K562 (cell line): ENCODE data around the gene LEMD3. TPM values are rescaled to one million over a fixed set of nuclear protein-coding genes. Genes with fewer than 3 reads are reported as not detected.
A peak's percentile ranks its signal among the peaks of the same experiment; 100 is the strongest.

Experiments
- C11orf30 ChIP-seq: fragments of 450-650 bp; IDR thresholded peaks from 2 replicates; pipeline ENCODE4 v1.6.1; 2016; ENCODE audit warnings: low read depth, mild to moderate bottlenecking
- CHD2 ChIP-seq: IDR thresholded peaks from 2 replicates; pipeline ENCODE4 v1.6.1; 2011; ENCODE audit warnings: low read depth, low read length
- FOXM1 ChIP-seq, 2 experiments: fragments of 450-650 bp in 1 of 2; sonication (generic) in 1 of 2; formaldehyde crosslinking in 1 of 2; IDR thresholded peaks; 2 replicates each; pipeline versions ENCODE4 v1.6.1 to v1.9.0; 2017 to 2022; ENCODE audit warnings: low read depth in 2 of 2, mild to moderate bottlenecking in 2 of 2, missing genetic modification reagents in 1 of 2, moderate library complexity in 1 of 2
- FUS ChIP-seq: fragments of 200-400 bp; formaldehyde crosslinking; optimal IDR thresholded peaks from 2 replicates; pipeline ENCODE3; 2017; ENCODE audit warnings: low read depth, low read length
- MEIS2 ChIP-seq: fragments of 450-650 bp; IDR thresholded peaks from 2 replicates; pipeline ENCODE4 v1.6.1; 2014; ENCODE audit warnings: mild to moderate bottlenecking; ENCODE audit not compliant: partially characterized antibody
- NFE2L1 ChIP-seq: fragments of 450-650 bp; IDR thresholded peaks from 2 replicates; pipeline ENCODE4 v1.6.1; 2016; ENCODE audit warnings: missing genetic modification characterization, low read depth, mild to moderate bottlenecking, missing compliant biosample characterization, moderate library complexity, borderline replicate concordance
- POU5F1 ChIP-seq: fragments of 150-350 bp; IDR thresholded peaks from 2 replicates; pipeline ENCODE4 v1.6.1; 2014; ENCODE audit warnings: borderline replicate concordance, low read length, low read depth, mild to moderate bottlenecking; ENCODE audit not compliant: partially characterized antibody
- SREBF2 ChIP-seq: sonication (generic); formaldehyde crosslinking; IDR thresholded peaks from 2 replicates; pipeline ENCODE4 v1.4.0; 2020; ENCODE audit warnings: mild to moderate bottlenecking, missing genetic modification reagents
- SRF ChIP-seq, 2 experiments: fragments of 250-450, 450-650 bp in 1 of 2; sonication (Bioruptor Pico) in 1 of 2; sonication (generic) in 1 of 2; formaldehyde crosslinking; IDR thresholded peaks; 2 replicates each; pipeline versions ENCODE4 v1.5.0 to v1.5.1; 2020 to 2022; ENCODE audit warnings: mild to moderate bottlenecking in 1 of 2, missing genetic modification reagents in 1 of 2
- TAF7 ChIP-seq: fragments of 450-650 bp; IDR thresholded peaks from 2 replicates; pipeline ENCODE4 v1.6.1; 2016; ENCODE audit warnings: missing genetic modification characterization, missing compliant biosample characterization
- TBL1XR1 ChIP-seq, 2 experiments: IDR thresholded peaks; 2 replicates each; pipeline ENCODE4 v1.6.1; 2012; ENCODE audit warnings: improper control_type of control experiment in 2 of 2, low read length in 2 of 2, mild to moderate bottlenecking in 1 of 2
- polyA plus RNA-seq, 8 experiments: library from polyadenylated mRNA; depleted of rRNA in 4 of 8; stranded (reverse) in 5 of 8; unstranded in 3 of 8; fragments of >200 nt; fragmentation: Nextera tagmentation in 2 of 8; fragmentation: Illumina TruSeq in 1 of 8; extraction: Ambion mirVana in 2 of 8; extraction: Trizol in 1 of 8; gene quantifications; 2 replicates each; pipeline versions ENCODE4 v1.2.1 to v1.2.3, GENCODE V29; 2011 to 2014; ENCODE audit warnings: inconsistent platforms in 1 of 8, missing spikeins in 1 of 8
- total RNA-seq, 7 experiments: library from RNA; depleted of rRNA in 6 of 7; stranded (reverse); fragments of >200 nt in 6 of 7; fragmentation: Illumina TruSeq in 2 of 7; extraction: Trizol in 2 of 7; gene quantifications; 2 replicates each; pipeline versions ENCODE4 v1.2.1 to v1.2.3, GENCODE V29; 2011 to 2021; ENCODE audit warnings: low replicate concordance in 1 of 7
- TF ChIP-seq, protein P1 (sequence below), 2 experiments: fragments of 200-800 bp in 1 of 2; sonication (Bioruptor generic) in 1 of 2; sonication (generic) in 1 of 2; formaldehyde crosslinking in 1 of 2; IDR thresholded peaks in 1 of 2; conservative IDR thresholded peaks in 1 of 2; 2 replicates each; pipeline versions ENCODE4 v1.5.0 to v1.6.1; 2016 to 2020; ENCODE audit warnings: missing compliant biosample characterization in 1 of 2, missing genetic modification characterization in 1 of 2, missing genetic modification reagents in 1 of 2
- TF ChIP-seq, protein P2 (sequence below): fragments of 450-650 bp; formaldehyde crosslinking; conservative IDR thresholded peaks from 2 replicates; pipeline ENCODE4 v1.4.0; 2022; ENCODE audit warnings: mild to moderate bottlenecking, missing genetic modification characterization
- TF ChIP-seq, protein P3 (sequence below): fragments of 450-650 bp; IDR thresholded peaks from 2 replicates; pipeline ENCODE4 v1.6.1; 2016

LEMD3 gene
- total and polyA plus RNA-seq, 9 of the 15 experiments (the other 6 are each of a cell fraction or from before 2014, with no cell fraction given): 6.8 to 37.4 (median 17.2) TPM

DNA sequence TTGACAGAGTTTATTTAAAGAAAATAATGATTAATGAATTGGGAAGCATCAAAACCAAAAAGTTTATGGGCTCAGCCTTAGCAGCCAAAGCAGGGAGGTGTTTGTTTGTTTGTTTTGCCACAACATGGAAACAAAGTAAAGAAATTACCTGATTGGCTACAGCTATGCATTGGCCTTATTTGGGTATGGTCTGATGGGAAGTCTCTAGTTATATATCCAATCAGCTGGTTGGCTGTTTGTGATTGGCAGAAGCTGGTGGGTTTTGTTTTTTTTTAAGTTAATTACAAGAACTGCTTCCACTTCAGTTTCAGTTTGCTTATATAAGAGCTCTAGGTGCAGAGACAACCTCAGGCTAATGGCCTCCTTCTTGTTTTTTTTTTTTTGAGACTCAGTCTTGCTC, 4.6 kb upstream of the LEMD3 start (continued):
- TF ChIP-seq NFE2L1 (tag) (no peak), C11orf30 (no peak), MEIS2 (no peak), TAF7 (tag) (no peak), SREBF2 (CRISPR knock-in tag) (no peak), CHD2 (no peak), TBL1XR1 (IDR thresholded peaks at IDR 0.05; ENCODE audit: low read length in 2 of 2) (no peak), FUS (no peak), POU5F1 (no peak), FOXM1 (IDR thresholded peaks at IDR 0.05; ENCODE audit: low read depth) (peak; percentile 44; the same call in 1 of the 2 replicates), FOXM1 (CRISPR knock-in tag; IDR thresholded peaks at IDR 0.05; ENCODE audit: low read depth) (no peak), SRF (CRISPR knock-in tag; IDR thresholded peaks at IDR 0.05) (peak in 1 of 2 experiments; percentile 90; a peak in 2 of 4 replicates)
- TF ChIP-seq, protein P1, sequence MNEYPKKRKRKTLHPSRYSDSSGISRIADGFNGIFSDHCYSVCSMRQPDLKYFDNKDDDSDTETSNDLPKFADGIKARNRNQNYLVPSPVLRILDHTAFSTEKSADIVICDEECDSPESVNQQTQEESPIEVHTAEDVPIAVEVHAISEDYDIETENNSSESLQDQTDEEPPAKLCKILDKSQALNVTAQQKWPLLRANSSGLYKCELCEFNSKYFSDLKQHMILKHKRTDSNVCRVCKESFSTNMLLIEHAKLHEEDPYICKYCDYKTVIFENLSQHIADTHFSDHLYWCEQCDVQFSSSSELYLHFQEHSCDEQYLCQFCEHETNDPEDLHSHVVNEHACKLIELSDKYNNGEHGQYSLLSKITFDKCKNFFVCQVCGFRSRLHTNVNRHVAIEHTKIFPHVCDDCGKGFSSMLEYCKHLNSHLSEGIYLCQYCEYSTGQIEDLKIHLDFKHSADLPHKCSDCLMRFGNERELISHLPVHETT (CRISPR knock-in tag; conservative IDR thresholded peaks at IDR 0.05 in 1 of 2, IDR thresholded peaks at IDR 0.05 in 1 of 2): no peak
- TF ChIP-seq, protein P2, sequence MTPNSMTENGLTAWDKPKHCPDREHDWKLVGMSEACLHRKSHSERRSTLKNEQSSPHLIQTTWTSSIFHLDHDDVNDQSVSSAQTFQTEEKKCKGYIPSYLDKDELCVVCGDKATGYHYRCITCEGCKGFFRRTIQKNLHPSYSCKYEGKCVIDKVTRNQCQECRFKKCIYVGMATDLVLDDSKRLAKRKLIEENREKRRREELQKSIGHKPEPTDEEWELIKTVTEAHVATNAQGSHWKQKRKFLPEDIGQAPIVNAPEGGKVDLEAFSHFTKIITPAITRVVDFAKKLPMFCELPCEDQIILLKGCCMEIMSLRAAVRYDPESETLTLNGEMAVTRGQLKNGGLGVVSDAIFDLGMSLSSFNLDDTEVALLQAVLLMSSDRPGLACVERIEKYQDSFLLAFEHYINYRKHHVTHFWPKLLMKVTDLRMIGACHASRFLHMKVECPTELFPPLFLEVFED (CRISPR knock-in tag): no peak
- TF ChIP-seq, protein P3, sequence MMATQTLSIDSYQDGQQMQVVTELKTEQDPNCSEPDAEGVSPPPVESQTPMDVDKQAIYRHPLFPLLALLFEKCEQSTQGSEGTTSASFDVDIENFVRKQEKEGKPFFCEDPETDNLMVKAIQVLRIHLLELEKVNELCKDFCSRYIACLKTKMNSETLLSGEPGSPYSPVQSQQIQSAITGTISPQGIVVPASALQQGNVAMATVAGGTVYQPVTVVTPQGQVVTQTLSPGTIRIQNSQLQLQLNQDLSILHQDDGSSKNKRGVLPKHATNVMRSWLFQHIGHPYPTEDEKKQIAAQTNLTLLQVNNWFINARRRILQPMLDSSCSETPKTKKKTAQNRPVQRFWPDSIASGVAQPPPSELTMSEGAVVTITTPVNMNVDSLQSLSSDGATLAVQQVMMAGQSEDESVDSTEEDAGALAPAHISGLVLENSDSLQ: peak; percentile 59
